ENCODE results near the gene TCF4. TPM values are rescaled to one million over a fixed set of nuclear protein-coding genes. Genes with fewer than 3 reads are reported as not detected.

TCF4 gene
- total RNA-seq, 1 experiment from 2014 or later = 0.42 TPM

DNA sequence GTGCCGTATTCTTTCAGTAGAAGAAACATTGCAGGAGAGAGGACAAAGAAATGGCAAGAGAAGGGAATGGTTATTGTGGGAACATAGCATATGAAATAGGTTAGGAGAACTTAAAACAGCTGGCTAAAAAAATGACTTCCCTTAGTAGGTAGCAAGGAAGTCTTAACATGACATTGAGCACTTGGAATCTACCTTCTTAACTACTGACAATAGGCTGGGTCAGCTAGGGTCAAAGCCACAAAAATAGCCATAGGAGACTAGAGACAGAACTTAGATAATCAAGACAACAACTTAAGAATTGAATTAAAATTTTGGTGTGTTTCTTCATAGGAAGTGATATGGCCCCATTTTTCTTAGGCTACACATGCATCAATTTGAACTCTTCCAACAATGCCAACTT lies 227.9 kb downstream of the TCF4 start:
- ChIA-PET CTCF (no interaction called here), RAD21 (ENCODE audit: low non-redundant PET in 1 of 2, low total read pairs in 2 of 2, uncharacterized antibody in 2 of 2, unreplicated experiment in 2 of 2) (no interaction called here), POLR2A (no interaction called here)
- no peaks in the 10 kb centered on the region for H3K4me1 ChIP-seq (ENCODE audit: control insufficient read depth in 1 of 2, insufficient read depth in 2 of 2, low read length in 2 of 2)
- H3K27ac ChIP-seq (ENCODE audit: low read depth, low read length) = no peak overlapping the region
- intact Hi-C loops (cut with micrococcal nuclease) = no loop called here
- no peak overlapping the region for H3K4me2 ChIP-seq (ENCODE audit: low read length)
- no peaks in the 10 kb centered on the region for H3K27me3 ChIP-seq (ENCODE audit: insufficient read depth, low read length)
- DNase-seq (ENCODE audit: low read depth, low spot score) (no peak), ATAC-seq (no peak)
- H2AFZ ChIP-seq (ENCODE audit: low read depth, low read length, poor library complexity, severe bottlenecking) = no peak overlapping the region
- BruUV-seq (replicated peaks) = no TSS peak
- H3K9ac ChIP-seq (ENCODE audit: low read length) = no peak overlapping the region
- H3K9me3 ChIP-seq (ENCODE audit: control insufficient read depth in 1 of 2, insufficient read depth in 1 of 2, low read depth in 1 of 2, low read length in 2 of 2) = no peaks in the 10 kb centered on the region; a peak in 1 of 4 replicates
- no peaks in the 10 kb centered on the region for H4K20me1 ChIP-seq (ENCODE audit: insufficient read depth)
- TF ChIP-seq, protein P1, sequence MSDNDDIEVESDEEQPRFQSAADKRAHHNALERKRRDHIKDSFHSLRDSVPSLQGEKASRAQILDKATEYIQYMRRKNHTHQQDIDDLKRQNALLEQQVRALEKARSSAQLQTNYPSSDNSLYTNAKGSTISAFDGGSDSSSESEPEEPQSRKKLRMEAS (IDR thresholded peaks at IDR 0.05) = no peak
- no peak for TF ChIP-seq ELF1 (IDR thresholded peaks at IDR 0.05; ENCODE audit: borderline replicate concordance, low read depth)
- TF ChIP-seq, protein P2, sequence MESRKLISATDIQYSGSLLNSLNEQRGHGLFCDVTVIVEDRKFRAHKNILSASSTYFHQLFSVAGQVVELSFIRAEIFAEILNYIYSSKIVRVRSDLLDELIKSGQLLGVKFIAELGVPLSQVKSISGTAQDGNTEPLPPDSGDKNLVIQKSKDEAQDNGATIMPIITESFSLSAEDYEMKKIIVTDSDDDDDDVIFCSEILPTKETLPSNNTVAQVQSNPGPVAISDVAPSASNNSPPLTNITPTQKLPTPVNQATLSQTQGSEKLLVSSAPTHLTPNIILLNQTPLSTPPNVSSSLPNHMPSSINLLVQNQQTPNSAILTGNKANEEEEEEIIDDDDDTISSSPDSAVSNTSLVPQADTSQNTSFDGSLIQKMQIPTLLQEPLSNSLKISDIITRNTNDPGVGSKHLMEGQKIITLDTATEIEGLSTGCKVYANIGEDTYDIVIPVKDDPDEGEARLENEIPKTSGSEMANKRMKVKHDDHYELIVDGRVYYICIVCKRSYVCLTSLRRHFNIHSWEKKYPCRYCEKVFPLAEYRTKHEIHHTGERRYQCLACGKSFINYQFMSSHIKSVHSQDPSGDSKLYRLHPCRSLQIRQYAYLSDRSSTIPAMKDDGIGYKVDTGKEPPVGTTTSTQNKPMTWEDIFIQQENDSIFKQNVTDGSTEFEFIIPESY (IDR thresholded peaks at IDR 0.05; ENCODE audit: extremely low read depth, insufficient replicate concordance, low read length) = no peak
- TF ChIP-seq, protein P3, sequence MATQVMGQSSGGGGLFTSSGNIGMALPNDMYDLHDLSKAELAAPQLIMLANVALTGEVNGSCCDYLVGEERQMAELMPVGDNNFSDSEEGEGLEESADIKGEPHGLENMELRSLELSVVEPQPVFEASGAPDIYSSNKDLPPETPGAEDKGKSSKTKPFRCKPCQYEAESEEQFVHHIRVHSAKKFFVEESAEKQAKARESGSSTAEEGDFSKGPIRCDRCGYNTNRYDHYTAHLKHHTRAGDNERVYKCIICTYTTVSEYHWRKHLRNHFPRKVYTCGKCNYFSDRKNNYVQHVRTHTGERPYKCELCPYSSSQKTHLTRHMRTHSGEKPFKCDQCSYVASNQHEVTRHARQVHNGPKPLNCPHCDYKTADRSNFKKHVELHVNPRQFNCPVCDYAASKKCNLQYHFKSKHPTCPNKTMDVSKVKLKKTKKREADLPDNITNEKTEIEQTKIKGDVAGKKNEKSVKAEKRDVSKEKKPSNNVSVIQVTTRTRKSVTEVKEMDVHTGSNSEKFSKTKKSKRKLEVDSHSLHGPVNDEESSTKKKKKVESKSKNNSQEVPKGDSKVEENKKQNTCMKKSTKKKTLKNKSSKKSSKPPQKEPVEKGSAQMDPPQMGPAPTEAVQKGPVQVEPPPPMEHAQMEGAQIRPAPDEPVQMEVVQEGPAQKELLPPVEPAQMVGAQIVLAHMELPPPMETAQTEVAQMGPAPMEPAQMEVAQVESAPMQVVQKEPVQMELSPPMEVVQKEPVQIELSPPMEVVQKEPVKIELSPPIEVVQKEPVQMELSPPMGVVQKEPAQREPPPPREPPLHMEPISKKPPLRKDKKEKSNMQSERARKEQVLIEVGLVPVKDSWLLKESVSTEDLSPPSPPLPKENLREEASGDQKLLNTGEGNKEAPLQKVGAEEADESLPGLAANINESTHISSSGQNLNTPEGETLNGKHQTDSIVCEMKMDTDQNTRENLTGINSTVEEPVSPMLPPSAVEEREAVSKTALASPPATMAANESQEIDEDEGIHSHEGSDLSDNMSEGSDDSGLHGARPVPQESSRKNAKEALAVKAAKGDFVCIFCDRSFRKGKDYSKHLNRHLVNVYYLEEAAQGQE (IDR thresholded peaks at IDR 0.05; ENCODE audit: low read depth) = no peak
- no peak for TF ChIP-seq SIN3A (IDR thresholded peaks at IDR 0.05; ENCODE audit: low read depth)
- no peak for TF ChIP-seq EZH2 (IDR thresholded peaks at IDR 0.05)
- TF ChIP-seq, protein P4, sequence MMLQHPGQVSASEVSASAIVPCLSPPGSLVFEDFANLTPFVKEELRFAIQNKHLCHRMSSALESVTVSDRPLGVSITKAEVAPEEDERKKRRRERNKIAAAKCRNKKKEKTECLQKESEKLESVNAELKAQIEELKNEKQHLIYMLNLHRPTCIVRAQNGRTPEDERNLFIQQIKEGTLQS (IDR thresholded peaks at IDR 0.05) = no peak
- no peaks in the 10 kb centered on the region for H3K79me2 ChIP-seq (ENCODE audit: insufficient read depth, low read length)
- no peak overlapping the region for H3K4me3 ChIP-seq (replicated peaks in 1 of 2; ENCODE audit: low read depth in 1 of 2, low read length in 2 of 2)
- no peaks in the 10 kb centered on the region for H3K36me3 ChIP-seq (ENCODE audit: control insufficient read depth in 1 of 2, insufficient read depth in 2 of 2, low read length in 2 of 2)
- no peaks in the 10 kb centered on the region for H3K9me2 ChIP-seq (ENCODE audit: insufficient read depth)
